ENCODE results near the gene SELENOH.

- TF ChIP-seq CTCF (IDR thresholded peaks at IDR 0.05) (no peak), ZFX (IDR thresholded peaks at IDR 0.05; ENCODE audit: borderline replicate concordance) (no peak)
Observed at GRCh38 chr11:57735619-57736298, 5.5 kb upstream of the SELENOH start.

All from 22Rv1 (cell line).